ENCODE measurements around the gene BRME1.
A peak's percentile ranks its signal among the peaks of the same experiment; 100 is the strongest.

BRME1 gene

DNA sequence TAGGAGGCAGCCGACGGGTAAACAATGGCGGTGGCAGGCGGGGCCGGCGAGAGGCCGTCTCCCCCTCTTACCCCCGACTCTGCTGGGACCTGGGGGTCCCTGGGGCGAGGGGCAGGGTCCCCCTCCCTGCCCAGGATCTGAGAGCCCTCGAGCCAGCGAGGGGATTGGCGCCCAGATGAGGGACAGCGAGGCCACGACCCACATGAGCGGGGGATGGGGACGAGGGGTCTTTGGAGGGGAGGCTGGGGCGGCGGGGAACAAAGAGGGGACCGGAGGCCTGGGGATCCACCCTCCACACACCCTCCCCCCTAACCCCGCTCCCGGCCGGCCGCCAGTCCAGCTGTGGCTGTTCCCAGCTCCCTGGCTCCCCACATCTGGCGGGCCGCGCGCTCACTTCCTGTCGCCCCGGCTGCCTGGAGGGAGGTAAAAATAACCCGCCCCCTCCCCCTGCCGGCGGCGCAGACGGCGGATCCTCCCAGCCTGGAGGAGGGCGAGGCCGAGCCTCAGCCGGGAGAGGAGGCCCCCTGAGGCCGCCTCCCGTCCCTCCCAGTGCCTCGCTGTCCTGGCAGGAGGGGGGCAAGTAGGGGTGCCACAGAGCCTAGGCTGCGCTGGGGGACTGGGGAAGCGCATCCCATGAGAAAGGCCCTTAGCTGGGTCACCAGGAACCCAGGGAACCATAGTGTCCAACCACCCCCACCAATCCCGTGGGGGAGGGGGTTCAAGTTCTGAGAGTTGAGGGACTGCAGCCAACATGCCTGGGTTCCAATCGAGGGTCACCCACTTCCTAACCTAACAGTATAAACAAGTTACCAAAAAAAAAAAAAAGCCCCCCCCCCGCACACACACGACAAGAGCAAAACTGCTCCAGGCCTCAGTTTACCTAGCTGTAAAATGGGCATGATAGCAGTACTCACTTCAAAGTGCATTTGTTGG, 58.2 kb downstream of the BRME1 start:
- H3K27me3 ChIP-seq (replicated peaks; ENCODE audit: control insufficient read depth, insufficient read depth, low read length, poor library complexity, severe bottlenecking), result no peaks in the 10 kb centered on the region
- H3K9me3 ChIP-seq (ENCODE audit: control insufficient read depth, low read length), result no peaks in the 10 kb centered on the region
- no peaks in the 10 kb centered on the region for H3K36me3 ChIP-seq (ENCODE audit: control insufficient read depth, insufficient read depth, low read length)
- H3K27ac ChIP-seq (ENCODE audit: insufficient read depth, low read length, poor library complexity, severe bottlenecking), result peak overlapping the region; percentile 100
- H3K4me1 ChIP-seq (ENCODE audit: control insufficient read depth, insufficient read depth, low read length, poor library complexity, severe bottlenecking), result peaks cover 67% of the 10 kb centered on the region
- DNase-seq, result peak; percentile 82 to 85 (median 85)
- H3K4me3 ChIP-seq (ENCODE audit: insufficient read depth, low read depth, low read length, poor library complexity, severe bottlenecking), result peak overlapping the region; percentile 58

DNA sequence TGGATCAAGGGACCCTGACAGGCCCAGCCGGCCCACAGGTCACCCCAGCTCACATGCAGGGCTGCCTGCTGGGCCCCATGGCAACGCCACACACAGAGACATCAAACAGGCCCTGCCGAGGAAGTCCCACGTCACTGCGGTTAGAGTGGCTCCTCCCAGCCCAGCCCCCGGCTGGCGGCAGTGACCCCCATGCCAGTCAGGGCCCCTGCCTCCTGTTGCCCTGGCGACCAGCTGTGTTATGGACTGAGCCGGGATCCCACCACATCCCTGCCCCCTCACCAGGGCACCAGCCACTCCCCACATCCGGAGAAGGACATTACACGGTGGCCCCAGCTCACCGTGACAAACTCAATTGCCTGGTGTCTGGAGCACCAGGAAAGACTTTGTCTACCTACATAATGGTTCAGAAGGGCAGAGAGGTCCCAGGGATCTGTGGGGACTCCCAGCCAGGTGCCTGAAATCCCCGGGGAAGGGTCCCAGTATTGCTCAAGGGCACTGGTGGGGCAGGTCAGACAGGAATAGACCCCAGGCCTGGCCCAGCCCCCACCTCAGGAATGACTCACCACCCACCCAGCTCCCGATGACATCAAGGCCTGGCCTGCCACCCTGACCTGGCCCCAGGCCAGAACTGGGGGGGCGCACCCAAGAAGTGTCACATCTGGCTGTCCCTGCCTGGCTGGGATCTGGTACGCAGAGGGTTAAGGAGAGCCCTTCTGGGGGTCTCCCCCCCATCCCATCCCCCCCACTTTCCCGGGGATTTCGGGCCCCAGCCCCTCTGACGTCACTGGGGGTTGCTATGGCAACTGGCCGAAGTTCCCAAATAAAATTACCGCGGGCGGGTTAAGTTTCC, 59.1 kb downstream of the BRME1 start:
- Histone ChIP-seq H3K36me3 (ENCODE audit: control insufficient read depth, insufficient read depth, low read length) (no peaks in the 10 kb centered on the region), H3K9me3 (ENCODE audit: control insufficient read depth, low read length) (no peaks in the 10 kb centered on the region), H3K4me1 (ENCODE audit: control insufficient read depth, insufficient read depth, low read length, poor library complexity, severe bottlenecking) (peaks cover 70% of the 10 kb centered on the region), H3K27ac (ENCODE audit: insufficient read depth, low read length, poor library complexity, severe bottlenecking) (peak overlapping the region; percentile 100), H3K4me3 (ENCODE audit: insufficient read depth, low read depth, low read length, poor library complexity, severe bottlenecking) (peak overlapping the region; percentile 58), H3K27me3 (replicated peaks; ENCODE audit: control insufficient read depth, insufficient read depth, low read length, poor library complexity, severe bottlenecking) (no peaks in the 10 kb centered on the region)
- peak; percentile 98 to 99 (median 99) for DNase-seq

DNA sequence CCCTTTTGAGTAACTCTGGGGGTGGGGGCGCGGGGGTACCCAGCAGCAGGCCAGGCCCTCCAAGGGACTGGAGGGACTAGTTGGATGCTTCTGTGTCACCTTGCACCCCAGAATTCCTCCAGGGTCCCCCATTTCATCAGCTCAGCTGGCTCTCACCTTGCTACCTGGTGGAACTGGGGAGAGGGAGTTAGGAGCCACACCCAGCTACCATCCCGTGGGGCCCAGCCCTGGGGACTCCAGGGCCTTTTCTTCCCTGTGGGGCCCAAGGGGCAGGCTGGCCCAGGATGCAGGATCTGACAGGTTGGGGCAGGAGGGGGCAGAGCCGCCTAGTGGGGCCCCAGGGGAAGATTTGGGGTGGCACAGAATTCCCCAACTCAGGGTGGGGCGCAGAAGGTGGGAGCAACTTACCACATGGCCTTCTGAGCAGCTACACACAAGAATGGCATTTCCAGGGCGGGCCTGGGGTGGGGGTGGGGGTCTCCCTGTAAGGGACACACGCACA, 61.7 kb downstream of the BRME1 start:
- Histone ChIP-seq H3K27ac (ENCODE audit: insufficient read depth, low read length, poor library complexity, severe bottlenecking) (peak overlapping the region; percentile 99), H3K4me1 (ENCODE audit: control insufficient read depth, insufficient read depth, low read length, poor library complexity, severe bottlenecking) (peaks cover 78% of the 10 kb centered on the region), H3K4me3 (ENCODE audit: insufficient read depth, low read depth, low read length, poor library complexity, severe bottlenecking) (no peak overlapping the region), H3K36me3 (ENCODE audit: control insufficient read depth, insufficient read depth, low read length) (no peaks in the 10 kb centered on the region), H3K27me3 (replicated peaks; ENCODE audit: control insufficient read depth, insufficient read depth, low read length, poor library complexity, severe bottlenecking) (no peaks in the 10 kb centered on the region), H3K9me3 (ENCODE audit: control insufficient read depth, low read length) (no peaks in the 10 kb centered on the region)
- no peak for DNase-seq

GRCh38 chr19:13843104-13843921, 62.6 kb downstream of the BRME1 start:
- Histone ChIP-seq H3K36me3 (ENCODE audit: control insufficient read depth, insufficient read depth, low read length) (no peaks in the 10 kb centered on the region), H3K9me3 (ENCODE audit: control insufficient read depth, low read length) (no peaks in the 10 kb centered on the region), H3K4me1 (ENCODE audit: control insufficient read depth, insufficient read depth, low read length, poor library complexity, severe bottlenecking) (peaks cover 87% of the 10 kb centered on the region), H3K4me3 (ENCODE audit: insufficient read depth, low read depth, low read length, poor library complexity, severe bottlenecking) (peak overlapping the region; percentile 56), H3K27me3 (replicated peaks; ENCODE audit: control insufficient read depth, insufficient read depth, low read length, poor library complexity, severe bottlenecking) (no peaks in the 10 kb centered on the region), H3K27ac (ENCODE audit: insufficient read depth, low read length, poor library complexity, severe bottlenecking) (peak overlapping the region; percentile 99)
- no peak for DNase-seq

GRCh38 chr19:13842291-13843103, 63.4 kb downstream of the BRME1 start:
- Histone ChIP-seq H3K27me3 (replicated peaks; ENCODE audit: control insufficient read depth, insufficient read depth, low read length, poor library complexity, severe bottlenecking) (no peaks in the 10 kb centered on the region), H3K4me3 (ENCODE audit: insufficient read depth, low read depth, low read length, poor library complexity, severe bottlenecking) (peak overlapping the region; percentile 88), H3K9me3 (ENCODE audit: control insufficient read depth, low read length) (no peaks in the 10 kb centered on the region), H3K4me1 (ENCODE audit: control insufficient read depth, insufficient read depth, low read length, poor library complexity, severe bottlenecking) (peaks cover 85% of the 10 kb centered on the region), H3K27ac (ENCODE audit: insufficient read depth, low read length, poor library complexity, severe bottlenecking) (peak overlapping the region; percentile 99), H3K36me3 (ENCODE audit: control insufficient read depth, insufficient read depth, low read length) (no peaks in the 10 kb centered on the region)
- DNase-seq, result peak; percentile 72 to 76 (median 76)

GRCh38 chr19:13841962-13842290, 64.0 kb downstream of the BRME1 start:
- H3K36me3 ChIP-seq (ENCODE audit: control insufficient read depth, insufficient read depth, low read length), result no peaks in the 10 kb centered on the region
- peaks cover 85% of the 10 kb centered on the region for H3K4me1 ChIP-seq (ENCODE audit: control insufficient read depth, insufficient read depth, low read length, poor library complexity, severe bottlenecking)

DNA sequence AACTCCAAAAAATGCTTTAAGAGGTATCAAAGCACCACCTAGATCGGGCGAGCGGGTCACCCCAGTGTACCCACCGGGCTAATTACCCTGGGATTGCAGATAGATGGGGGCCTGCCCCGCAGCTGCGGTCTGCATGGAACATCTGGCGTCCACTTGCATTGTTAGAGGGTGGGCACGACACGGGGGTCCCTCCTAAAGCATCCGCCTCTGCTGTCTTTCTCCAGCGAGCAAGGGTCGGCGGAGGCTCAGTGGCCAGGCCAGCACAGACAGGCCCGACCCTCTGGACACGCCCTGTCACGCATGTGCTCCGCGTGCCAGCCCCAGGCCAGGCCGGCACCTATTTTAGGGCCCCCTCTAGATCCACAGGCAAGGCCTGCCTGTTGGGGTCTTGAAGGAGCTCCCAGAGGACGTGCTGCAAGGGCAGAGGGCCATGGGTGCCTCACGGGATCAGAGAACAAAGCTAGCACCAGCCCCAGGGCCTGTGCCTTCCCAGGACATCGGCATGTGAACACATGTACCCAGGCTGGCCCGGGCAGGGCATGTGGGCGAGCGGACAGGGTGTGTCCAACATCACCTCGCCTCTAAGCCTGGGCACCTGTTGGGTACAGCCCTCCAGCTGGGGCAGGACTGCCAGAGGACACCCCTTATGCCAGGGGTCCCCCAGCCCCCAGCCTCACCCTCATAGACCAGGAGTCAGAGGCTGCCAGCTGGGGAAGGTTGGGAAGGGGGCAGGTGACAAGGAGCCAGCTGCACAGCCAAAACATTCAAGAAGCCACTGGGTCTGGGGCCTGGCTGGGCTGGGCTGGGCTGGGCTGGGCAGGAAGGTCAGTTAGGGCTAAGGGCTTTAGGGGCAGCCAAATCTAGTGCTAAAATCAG, 64.6 kb downstream of the BRME1 start:
- Histone ChIP-seq H3K36me3 (ENCODE audit: control insufficient read depth, insufficient read depth, low read length) (no peaks in the 10 kb centered on the region), H3K9me3 (ENCODE audit: control insufficient read depth, low read length) (no peaks in the 10 kb centered on the region), H3K27ac (ENCODE audit: insufficient read depth, low read length, poor library complexity, severe bottlenecking) (peak overlapping the region; percentile 99), H3K4me3 (ENCODE audit: insufficient read depth, low read depth, low read length, poor library complexity, severe bottlenecking) (peak overlapping the region; percentile 88), H3K4me1 (ENCODE audit: control insufficient read depth, insufficient read depth, low read length, poor library complexity, severe bottlenecking) (peaks cover 87% of the 10 kb centered on the region), H3K27me3 (replicated peaks; ENCODE audit: control insufficient read depth, insufficient read depth, low read length, poor library complexity, severe bottlenecking) (no peaks in the 10 kb centered on the region)
- DNase-seq, result peak in 2 of 3 donors; percentile 33 to 37

More at GRCh38 chr19:13841962-13842290, 64.0 kb downstream of the BRME1 start:
- Histone ChIP-seq H3K27ac (ENCODE audit: insufficient read depth, low read length, poor library complexity, severe bottlenecking) (peak overlapping the region; percentile 99), H3K27me3 (replicated peaks; ENCODE audit: control insufficient read depth, insufficient read depth, low read length, poor library complexity, severe bottlenecking) (no peaks in the 10 kb centered on the region), H3K9me3 (ENCODE audit: control insufficient read depth, low read length) (no peaks in the 10 kb centered on the region), H3K4me3 (ENCODE audit: insufficient read depth, low read depth, low read length, poor library complexity, severe bottlenecking) (peak overlapping the region; percentile 88)
- no peak for DNase-seq

GRCh38 chr19:13840305-13841085, 65.4 kb downstream of the BRME1 start:
- Histone ChIP-seq H3K27ac (ENCODE audit: insufficient read depth, low read length, poor library complexity, severe bottlenecking) (peak overlapping the region; percentile 99), H3K9me3 (ENCODE audit: control insufficient read depth, low read length) (no peaks in the 10 kb centered on the region), H3K36me3 (ENCODE audit: control insufficient read depth, insufficient read depth, low read length) (peaks cover 6% of the 10 kb centered on the region), H3K4me3 (ENCODE audit: insufficient read depth, low read depth, low read length, poor library complexity, severe bottlenecking) (peak overlapping the region; percentile 88), H3K4me1 (ENCODE audit: control insufficient read depth, insufficient read depth, low read length, poor library complexity, severe bottlenecking) (peaks cover 88% of the 10 kb centered on the region), H3K27me3 (replicated peaks; ENCODE audit: control insufficient read depth, insufficient read depth, low read length, poor library complexity, severe bottlenecking) (no peaks in the 10 kb centered on the region)
- DNase-seq, result peak in 2 of 3 donors; percentile 47 to 53
